ENCODE results near the gene SLITRK3.

The SLITRK3 gene, protein sequence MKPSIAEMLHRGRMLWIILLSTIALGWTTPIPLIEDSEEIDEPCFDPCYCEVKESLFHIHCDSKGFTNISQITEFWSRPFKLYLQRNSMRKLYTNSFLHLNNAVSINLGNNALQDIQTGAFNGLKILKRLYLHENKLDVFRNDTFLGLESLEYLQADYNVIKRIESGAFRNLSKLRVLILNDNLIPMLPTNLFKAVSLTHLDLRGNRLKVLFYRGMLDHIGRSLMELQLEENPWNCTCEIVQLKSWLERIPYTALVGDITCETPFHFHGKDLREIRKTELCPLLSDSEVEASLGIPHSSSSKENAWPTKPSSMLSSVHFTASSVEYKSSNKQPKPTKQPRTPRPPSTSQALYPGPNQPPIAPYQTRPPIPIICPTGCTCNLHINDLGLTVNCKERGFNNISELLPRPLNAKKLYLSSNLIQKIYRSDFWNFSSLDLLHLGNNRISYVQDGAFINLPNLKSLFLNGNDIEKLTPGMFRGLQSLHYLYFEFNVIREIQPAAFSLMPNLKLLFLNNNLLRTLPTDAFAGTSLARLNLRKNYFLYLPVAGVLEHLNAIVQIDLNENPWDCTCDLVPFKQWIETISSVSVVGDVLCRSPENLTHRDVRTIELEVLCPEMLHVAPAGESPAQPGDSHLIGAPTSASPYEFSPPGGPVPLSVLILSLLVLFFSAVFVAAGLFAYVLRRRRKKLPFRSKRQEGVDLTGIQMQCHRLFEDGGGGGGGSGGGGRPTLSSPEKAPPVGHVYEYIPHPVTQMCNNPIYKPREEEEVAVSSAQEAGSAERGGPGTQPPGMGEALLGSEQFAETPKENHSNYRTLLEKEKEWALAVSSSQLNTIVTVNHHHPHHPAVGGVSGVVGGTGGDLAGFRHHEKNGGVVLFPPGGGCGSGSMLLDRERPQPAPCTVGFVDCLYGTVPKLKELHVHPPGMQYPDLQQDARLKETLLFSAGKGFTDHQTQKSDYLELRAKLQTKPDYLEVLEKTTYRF

DNA sequence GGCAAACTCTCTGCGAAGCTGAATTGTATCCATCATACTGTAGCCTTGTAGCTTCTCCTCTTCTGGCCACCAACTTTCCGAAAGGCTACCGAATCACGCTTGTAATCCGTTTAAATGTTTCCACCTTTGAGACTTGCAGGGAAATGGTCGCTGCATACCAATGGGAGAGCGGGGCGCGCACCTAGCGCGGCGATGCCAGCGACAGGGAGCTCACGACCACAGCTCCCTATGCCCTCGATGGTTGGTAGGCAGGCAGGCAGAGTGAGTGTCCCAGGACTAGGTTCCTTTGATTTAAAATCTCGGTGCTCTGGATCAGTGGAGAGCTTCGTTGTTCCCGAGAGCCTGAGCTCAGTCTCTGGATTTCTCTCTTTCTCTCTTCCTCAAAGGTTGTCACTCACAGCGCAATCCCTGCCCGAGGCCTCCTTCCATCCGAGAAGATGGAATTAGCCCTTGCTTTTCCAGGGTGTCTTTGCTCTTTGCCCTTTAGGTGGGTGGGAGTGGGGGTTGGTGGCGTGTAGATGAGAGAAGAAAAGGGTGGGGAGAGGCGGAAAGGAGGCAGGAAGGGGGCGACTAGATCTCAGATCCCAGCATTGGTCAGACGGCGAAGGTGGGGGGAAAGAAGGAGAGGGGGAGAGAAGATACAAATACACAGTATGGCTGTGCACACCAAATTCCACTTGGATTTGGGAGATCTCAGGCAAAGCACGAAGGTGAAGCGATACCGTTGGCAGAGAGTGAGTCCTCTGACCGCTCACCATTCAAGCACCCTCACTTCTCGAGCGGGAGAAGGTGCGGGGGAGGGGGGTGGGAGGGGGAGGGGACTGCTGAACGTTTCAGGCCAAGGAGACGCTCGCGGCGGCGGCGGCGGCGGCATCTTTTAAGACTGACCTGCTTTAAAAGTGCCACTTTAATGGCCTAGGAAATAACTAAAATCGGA lies at the start of gene SLITRK3:
TSS of gene SLITRK3 (minus strand) at position 745 of the 937 bp plus-strand sequence. CDS start 5,554 bp downstream, outside the sequence.
- peak; percentile 56 for DNase-seq

GRCh38 chr3:165243597-165243996 lies 47.4 kb upstream of the SLITRK3 start:
- no peak for DNase-seq

DNA sequence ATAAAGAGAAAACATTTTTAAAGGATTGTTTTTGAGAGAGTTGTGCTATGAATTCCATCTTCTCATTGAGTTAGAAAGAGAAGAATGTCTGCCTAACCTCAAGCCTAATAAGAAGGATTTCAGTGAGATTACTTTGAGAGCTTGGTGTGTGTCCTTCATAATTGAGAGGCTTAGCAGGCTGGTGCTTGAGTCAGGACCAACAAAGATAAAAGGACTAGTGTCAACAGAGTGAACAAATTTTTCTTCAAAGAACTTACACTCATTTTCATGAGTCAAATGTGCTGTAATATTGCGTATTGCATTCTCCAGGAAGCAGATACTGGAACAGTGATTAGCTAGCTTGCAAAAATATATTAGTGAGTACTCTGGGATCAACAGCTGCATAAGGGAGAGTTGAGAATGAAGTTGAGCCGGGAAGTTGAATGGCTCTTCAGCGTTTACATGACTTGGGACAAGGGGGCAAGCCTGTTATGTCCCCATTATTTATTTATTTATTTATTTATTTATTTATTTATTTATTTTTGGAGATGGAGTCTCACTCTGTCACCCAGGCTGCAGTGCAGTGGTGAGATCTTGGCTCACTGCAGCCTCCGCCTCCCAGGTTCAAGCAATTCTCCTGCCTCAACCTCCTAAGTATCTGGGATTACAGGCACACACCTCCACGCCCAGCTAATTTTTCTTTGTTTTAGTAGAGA lies 37.5 kb upstream of the SLITRK3 start:
- DNase-seq, result no peak

GRCh38 chr3:165225604-165226003 lies 29.4 kb upstream of the SLITRK3 start:
- no peak for DNase-seq

DNA sequence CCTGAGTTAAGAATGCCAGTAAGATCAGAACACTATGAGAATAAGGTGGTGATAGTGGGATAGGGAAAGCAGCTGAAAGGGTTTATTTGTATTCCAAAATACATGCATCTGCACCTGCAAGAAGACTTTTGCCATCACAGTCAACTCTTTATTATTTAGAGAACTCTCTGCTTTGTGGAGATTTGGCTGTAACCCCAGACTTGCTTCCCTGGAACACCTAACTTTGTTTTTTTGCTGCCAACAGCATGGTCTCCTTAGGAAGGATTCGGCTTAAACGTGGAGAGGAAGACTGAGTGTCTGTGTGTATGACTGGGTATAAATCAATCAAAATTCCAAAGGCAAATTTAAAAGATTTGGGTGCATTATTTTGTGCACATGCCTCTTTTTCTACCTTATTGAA lies 21.6 kb upstream of the SLITRK3 start:
- no peak for DNase-seq

DNA sequence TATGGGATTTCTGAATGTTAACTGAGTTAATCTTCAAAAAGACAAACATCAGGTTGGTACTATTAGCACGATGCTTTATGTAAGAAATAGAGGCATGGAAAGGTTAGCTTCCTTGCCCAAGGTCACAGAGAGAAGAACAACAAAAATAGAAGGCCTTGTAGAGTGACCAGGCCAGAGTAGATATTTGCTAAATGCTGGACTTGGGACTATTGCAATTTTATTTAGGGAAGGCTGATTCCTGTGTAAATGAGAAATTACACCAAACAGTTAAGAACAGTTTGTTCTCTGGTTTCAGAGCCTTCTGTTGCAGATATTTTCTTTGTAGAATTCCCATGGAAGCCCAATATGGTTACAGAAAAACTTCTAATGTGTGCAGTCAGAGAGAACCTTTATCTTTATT lies 16.4 kb upstream of the SLITRK3 start:
- DNase-seq, result no peak

- no peak for DNase-seq
Measured at GRCh38 chr3:165211721-165212120, 15.5 kb upstream of the SLITRK3 start.

DNA sequence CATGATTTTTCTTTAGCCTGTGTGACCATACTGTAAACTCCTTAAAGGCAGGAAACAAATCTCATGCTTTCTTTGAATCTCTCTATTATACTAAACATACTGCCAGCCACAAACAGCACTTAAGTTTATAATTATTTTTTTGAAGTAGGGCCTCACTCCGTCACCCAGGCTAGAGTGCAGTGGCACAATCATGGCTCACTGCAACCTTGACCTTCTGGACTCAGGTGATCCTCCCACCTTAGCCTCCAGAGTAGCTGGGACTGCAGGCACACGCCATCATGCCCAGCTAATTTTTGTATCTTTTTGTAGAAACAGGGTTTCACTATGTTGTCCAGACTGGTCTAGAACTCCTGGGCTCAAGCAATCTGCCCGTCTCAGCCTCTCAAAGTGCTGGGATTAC lies 14.5 kb upstream of the SLITRK3 start:
- no peak for DNase-seq

- no peak for DNase-seq
Measured at GRCh38 chr3:165210132-165210531, 13.9 kb upstream of the SLITRK3 start.

- DNase-seq, result peak; percentile 85
Measured at GRCh38 chr3:165206454-165207266, 10.5 kb upstream of the SLITRK3 start.

DNA sequence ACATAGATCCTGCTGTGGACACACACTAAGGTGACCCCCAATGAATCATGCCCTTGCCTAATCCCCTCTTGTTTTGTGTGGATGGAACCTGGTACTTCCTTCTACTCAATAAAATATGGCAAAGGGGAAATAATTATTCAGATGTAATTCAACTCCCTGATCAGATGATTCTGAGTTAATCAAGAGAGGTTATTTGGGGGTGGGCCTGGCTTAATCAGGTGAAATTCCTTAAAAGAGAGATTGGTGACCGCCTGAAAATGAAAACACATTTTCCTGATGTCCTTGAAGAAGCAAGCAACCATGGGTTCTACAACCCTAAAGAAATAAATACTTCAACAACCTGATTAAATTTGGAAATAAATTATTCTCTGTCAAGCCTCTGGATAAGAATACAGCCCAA lies 8.3 kb upstream of the SLITRK3 start:
- no peak for DNase-seq

DNA sequence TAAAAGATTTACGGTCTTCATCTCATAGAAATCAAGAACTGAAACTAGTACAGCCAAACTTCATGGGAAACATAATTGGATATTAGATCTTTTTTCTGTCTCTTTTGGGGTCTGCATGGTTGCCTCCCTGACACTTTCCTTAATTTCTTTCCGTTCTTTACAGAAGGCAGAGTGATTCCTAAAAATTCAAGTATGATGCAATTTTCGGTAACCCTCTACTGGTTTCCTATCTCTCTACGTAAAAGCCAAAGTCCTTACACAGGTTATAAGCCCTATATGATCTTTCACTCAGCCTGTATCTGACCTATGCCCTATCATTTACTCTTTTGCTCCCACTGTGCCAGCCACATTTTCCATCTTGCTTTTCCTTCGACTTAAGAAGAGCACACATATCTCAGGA lies 6.8 kb upstream of the SLITRK3 start:
- no peak for DNase-seq

DNA sequence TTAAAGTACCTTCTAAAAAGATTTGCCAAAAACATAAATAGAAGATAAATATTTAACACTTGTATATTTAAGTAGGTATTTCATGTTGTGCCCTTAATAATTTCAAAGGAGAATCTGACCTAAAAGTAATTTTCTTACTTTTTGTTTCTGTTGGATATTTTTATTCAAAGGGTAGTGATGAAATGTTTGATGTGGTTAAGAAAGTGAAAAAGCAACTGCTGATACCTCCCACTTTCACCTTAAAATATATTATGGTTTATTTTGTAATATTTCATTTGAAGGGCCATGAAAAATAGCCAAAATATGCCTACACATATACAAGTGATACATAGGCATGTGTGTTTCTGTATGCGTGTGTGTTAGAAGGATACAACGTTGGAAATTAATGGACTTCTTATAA lies 5.8 kb upstream of the SLITRK3 start:
- no peak for DNase-seq

DNA sequence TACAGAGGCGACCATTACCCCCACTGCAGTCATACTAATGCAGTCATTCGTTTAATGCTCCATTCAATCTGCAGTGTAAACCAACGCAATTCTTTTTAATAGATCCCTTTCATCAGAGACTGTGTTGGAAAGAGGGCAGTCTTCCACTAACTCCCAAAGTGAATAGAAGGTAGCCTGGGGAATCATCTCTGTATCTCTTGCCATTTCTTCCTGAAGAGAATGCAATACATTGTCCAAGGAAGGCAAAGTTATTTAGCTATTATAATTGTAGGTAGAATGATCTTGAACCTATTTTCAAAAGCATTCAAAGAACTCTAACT lies 1.3 kb upstream of the SLITRK3 start:
- no peak for DNase-seq

DNA sequence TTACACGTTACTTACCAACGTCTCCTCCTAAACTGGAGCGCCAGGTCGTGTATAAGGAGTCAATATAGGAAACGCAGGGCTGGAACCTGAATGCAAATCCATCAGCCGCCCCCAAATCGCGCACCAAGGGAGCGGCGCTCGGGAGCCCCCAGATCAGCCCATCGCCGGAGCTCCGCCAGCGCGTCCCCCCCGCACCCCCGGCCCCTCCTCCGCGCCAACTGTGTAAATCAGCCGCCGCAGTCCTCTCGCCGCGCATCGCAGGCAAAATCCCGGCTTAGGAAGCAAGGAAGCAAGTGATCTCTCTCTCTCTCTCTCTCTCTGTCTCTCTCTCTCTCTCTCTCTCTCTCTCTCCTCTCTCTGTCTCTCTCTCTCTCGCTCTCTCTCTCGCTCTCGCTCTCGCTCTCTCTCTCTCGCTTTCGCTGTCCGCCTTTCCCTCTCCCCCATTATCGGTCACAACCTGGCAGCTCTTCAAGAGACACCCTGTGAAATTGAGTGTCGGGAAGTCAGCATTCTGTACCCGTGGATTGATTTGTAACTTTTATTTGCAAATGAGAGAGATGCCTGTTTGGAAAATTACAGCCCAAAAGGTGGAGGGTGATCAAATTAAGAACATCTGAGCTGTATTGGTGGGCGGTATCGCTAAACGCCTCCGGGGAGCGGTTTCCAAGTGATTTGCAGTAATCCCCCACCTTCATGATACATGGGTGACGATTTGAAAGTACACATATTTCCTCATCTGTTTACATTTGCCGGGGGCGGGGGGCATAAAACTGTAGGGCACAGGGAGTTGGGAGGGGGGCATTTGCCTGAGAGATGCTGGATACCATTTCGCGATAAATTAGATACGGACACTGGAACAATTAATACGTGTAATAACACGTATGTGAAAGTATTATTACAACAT lies 645 bp upstream of the SLITRK3 start:
- peak; percentile 58 for DNase-seq

GRCh38 chr3:165195241-165195639 lies 944 bp downstream of the SLITRK3 start:
- DNase-seq, result no peak

DNA sequence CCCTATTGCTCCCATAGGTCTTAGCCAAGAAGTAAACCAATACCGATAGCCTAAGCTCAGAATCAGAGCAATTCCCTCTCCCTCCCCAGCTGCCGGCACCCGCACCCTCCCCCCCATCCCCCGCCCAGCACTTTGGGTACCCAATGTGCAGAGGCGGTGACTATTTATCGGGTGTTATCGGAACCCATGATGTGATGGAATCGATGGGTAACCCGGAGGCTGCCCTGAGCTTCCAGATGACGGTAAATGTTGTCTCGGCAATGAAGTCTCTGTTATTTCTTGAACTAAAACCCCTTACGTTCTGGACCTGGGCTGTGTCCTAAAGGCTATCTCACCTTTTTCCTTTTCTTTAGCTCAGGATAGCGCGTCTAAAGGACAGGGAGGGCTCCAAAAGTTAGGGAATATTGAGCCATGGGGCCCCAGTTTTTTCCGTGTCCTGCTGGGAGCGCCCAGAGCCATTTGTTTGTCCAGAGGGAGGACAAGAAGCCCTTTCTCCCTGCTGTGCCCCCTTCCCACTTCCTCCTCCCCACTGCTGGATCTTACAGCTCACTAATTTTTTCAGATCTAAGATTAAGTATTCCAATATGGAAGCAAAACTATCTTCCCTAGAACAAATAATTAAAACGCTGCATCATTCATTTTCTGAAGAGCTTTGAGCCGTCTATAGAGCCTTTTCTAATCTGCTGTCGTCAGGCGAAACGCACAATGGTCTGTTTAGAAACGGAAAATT lies 1.5 kb downstream of the SLITRK3 start:
- no peak for DNase-seq

DNA sequence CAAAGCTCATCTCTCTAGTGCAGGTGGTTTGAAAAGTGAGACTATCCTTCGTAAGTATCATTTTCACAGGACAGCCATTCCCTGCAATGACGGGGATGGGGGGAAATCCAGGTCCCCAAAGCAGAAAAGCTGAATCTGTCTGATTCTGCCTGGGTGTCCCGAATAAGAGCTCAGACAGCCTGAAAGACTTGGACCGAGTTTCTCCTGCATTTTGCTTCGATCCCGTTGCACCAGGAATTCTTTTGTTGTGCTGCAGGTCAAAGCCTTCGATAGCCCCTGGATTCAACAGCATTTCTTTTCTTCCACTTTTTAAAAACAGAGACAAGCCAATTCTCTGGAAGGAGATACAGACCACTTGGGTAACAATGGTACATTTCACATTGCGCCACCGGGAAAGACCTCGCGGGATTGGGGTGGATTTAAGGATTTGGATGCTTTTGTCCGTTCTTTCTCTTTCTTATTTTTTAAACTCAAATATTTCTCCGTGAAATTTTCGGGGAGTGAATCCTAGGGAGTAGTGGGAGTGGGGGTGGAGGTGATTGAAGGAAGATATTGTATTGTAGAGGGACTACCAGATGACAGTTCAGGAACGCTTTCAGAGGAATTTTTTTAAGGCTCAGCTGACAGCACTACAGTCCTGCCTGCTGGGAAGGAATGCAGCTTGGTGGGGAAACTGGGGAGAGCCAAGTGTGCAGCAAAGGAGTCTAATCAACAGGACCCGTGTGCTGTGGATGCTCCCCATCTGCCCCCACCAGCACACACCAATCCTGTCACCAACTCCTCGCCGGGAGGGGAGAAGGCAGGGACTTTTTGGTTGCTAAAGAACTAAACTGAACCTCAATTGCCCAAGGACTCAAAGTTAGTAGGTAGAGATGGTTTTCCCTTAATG lies 2.6 kb downstream of the SLITRK3 start:
- DNase-seq, result no peak
